HS-27A (cell line): ENCODE data around the gene CLCNKB.
"Not testable (repeated sequence)": the region's sequence is repeated elsewhere in the genome, so short reads cannot be mapped to it uniquely, and the experiment has no call there.

Experiments
- DNase-seq: peaks from one replicate; pipeline ENCODE4 v3.0.0-alpha.2; 2012; ENCODE audit warnings: low read depth, missing footprints

CLCNKB gene

DNA sequence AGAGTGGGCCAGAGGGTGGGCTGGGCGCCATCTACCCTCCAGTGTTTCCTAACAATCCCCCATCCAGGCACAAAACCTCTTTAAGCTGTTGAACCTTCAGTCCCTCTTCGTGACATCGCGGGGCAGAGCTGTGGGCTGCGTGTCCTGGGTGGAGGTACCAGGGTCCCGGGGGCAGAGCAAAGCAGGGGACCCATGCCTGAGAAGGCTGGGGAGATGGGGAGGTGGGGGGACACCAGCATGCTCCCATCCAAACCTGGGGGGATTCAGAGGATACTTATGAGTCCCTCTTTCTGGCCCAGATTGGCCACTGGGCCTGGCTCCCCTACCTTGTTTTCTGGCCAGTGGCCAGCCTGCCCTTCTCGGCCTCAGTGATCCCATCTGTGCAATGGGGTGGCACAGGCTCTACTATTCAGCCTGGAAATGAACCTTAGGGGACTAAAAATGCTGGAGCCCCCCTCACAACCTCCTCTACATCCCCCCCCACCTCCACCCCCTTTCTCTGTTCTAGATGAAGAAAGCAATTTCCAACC is 10.4 kb upstream of the CLCNKB start:
- not testable (repeated sequence) for DNase-seq

DNA sequence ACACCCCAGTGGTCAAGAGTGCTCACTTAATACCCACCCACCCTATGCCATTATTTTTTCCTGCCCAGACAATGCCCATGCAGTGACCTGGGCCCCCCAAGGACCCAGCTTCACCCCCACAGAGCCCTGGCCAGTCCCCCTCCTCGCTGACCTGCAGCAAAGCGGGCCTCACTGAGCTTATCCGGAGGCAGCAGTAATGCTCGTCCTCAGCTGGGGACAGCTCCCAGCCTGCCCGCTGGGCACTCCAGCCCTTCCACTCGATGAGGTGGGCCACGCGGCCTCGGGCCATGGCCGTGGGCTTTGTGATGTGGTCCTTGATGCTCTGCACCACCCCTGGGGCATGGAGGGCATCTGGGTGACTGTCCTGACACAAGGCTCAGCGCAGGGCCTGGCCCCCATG is 7.1 kb upstream of the CLCNKB start:
- not testable (repeated sequence) for DNase-seq

DNA sequence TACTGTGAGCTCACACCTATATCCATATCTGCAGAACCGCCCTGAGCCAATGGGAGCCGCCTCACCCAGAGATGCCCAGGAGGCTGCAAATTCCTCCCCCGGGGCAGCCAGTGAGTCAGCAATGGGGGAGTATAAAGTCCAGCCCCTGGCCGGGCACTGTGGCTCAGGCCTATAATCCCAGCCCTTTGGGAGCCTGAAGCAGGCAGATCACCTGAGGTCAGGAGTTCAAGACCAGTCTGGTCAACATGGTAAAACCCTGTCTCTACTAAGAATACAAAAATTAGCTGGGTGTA is 5.0 kb upstream of the CLCNKB start:
- DNase-seq, result no peak

DNA sequence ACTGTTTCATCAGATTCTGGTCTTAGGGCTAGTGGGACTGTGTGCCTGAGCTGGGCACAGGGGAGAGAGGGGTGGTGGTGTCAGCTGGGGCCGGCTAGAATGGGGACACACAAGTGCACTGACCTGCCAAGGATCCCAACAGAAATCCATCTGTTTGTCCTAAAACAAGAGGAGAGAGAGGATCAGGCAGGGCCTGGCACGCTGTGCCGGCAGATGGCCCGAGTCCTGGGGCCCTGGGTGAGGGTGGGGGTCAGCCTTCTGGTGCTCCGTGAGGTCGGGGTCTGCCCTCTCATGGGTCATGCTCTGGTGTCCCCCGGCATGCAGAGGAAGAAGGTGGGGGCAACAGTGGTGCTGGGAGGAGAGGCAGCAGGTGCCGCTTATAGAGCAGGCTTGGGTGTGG is 3.7 kb upstream of the CLCNKB start:
- DNase-seq, result not testable (repeated sequence)

DNA sequence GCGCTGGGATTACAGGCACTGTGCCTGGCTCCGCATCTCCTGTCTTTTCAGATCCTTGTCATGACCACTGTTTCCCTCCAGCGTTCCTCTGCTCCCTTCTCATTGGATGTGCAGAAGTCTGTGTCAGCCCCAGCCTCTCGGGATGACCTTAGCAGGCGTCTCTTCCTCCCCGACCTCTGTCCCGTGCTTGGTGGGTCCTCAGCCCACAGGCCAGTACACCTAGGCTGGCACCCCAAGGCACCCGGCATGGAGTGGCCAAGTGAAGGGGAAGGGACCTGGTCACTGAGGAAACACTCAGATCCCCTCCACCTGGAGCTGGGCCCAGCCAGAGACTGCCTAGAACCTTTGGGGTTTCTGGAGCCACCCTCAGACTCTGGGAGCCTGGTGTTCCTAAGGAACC is 2.4 kb upstream of the CLCNKB start:
- DNase-seq, result no peak

DNA sequence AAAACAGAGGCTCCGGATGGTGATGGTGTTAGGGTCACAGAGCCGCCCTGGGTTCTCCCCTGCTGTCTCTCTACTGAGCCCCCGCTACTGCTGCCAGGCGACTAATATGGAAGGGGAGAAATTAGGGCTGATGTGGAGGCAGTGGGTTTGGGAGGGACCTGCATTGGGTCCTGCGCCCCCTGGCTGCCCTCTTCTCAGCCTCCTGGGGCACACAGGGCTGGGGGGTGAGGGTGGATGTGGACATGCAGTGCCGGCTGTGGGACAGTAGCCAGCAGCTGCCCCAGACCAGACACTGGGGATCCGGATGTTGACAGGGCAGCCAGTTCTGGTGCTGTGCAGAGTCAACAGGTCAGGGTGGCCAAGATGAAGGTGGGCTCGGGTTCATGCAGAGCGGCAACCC is 1.5 kb upstream of the CLCNKB start:
- DNase-seq, result no peak

DNA sequence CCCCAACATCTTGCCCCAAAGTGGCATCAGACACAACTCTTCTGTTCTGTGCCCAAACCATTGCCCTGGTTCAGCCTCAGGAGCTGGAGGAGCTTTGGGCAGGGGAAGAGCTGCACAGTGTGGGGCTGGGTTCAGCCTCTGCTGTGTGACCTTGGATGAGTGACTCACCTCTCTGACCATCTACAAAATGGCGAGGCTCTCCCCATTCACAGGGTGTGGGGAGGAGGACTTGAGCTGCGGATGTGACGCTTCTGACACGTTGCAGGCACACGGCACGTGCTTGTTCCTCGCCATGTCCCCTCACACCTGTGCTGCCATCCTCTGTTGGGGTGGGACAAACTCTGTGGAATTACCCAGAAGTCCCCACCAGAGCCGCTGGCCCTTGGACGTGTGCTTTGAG is 928 bp upstream of the CLCNKB start:
- not testable (repeated sequence) for DNase-seq

DNA sequence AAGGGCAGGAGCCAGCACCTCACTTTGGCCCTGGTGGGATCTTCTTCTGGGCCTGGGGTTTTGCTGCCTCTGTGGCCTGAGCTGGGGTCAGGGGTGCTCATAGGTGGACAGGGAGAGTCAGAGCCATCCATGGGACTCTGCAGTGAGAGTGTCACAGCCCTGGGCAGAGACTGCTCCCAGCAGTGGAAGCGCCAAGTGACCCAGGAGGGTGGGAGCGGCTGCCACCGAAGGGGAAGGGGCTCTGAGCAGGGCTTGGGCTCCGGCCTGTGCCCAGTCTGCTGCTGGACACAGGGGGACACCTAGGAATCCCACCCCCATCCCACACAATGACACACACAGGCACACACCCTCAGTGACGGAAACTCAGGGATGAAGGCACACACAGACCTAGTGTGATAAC is 368 bp downstream of the CLCNKB start:
- no peak for DNase-seq

DNA sequence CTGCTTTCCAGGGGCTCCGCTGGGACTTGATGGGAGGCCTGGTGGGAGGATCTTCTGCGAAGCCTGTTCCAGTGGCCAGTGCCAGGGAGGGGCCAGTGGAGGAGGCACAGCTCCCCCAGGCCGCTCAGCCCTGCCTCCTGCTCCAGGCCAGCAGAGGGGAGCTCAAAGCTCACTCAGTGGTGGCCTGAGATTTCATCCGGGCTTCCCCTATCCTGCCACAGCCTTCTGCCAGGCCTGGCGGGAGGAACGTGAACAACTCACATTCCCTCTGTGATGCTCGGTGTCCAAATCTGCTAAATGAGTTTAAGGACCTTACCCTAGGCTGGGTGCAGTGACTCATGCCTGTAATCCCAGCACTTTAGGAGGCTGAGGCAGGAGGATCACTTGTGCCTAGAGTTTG is 3.3 kb downstream of the CLCNKB start:
- DNase-seq, result no peak

DNA sequence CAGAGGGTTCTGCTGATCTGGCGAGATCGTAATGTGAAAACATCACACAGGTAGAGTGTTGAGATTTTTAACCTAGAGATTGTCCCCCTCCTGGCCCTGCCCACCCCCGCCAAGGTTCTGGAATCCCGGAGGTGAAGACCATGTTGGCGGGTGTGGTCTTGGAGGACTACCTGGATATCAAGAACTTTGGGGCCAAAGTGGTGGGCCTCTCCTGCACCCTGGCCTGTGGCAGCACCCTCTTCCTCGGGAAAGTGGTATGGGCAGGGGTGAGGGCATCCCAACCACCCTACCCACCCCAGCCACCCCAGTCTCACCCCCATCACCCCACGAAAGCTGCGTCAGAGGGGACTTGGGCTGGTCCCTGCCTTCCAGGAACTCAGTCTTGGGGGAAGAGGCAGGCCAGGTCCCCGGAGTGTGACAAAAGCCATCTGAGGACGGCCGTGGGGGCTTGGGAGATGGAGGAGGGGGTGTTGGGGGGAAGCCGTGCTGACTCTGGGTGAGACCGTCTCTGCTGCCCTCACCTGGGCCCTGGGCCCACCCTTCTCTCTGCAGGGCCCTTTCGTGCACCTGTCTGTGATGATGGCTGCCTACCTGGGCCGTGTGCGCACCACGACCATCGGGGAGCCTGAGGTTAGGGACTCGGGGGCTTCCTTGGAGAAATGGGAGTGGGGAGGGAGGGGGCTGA is 4.4 kb downstream of the CLCNKB start:
- no peak for DNase-seq

DNA sequence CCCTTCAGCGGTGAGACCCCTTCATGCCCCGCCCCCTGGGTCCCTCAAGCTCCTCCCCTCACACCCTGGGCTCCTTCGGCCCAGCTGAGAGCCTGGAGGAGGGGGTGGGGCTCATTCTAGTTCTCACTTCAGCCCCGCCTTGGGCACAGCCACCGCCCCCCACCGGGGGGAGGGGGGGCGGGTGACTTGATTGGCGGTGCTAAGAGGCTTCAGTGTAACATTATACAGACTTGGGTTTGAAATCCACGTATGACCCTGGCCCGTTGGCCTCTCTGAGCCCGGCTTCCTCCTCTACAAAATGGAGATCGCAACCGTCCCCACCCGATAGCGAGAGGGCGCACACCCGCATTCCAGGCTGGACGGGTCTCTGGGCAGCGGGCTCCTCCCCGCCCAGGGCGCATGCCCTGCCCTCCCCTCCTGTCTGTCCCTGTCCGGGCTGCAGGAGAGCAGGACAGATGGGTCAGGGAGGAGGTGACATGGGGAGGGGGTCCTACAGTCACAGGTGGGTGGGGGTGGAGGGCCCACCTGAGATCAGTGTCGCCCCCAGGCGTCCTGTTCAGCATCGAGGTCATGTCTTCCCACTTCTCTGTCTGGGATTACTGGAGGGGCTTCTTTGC is 5.1 kb downstream of the CLCNKB start:
- no peak for DNase-seq

DNA sequence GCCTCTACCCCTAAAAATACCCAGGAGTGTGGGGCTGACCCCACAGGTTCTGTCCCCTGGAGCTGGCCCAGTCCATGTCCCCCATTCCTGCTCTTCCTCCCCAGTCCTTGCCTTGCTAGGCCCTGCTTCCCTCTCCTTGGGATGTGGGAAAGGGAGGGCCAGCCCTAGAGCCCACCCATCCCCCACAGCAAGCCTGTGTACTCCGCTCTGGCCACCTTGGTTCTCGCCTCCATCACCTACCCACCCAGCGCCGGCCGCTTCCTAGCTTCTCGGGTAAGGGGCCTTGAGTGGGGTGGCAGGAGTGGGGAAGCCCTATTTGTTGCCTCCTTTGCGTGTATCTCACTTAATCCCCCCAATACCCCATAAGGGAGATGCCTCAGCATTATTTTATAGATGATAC is 6.7 kb downstream of the CLCNKB start:
- DNase-seq, result no peak

DNA sequence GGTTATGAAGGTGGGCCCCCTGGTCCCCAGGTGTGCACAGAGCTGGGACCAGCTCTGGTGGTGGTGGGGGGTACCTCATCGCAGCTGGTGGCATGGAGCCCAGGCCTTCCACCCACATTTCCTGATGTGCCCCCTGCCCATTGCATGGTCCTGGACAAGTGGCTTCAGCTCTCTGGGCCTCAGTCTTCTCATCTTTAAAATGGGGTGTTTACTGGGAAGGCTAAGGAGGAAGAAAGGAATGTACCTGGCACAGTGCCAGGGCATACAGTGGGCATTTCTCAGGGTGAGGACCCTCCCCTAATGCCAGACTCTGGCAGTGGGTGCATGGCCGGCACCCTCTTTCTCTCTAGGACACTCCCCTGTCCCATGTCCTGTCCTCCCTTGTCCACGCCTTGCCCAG is 7.5 kb downstream of the CLCNKB start:
- DNase-seq, result no peak

DNA sequence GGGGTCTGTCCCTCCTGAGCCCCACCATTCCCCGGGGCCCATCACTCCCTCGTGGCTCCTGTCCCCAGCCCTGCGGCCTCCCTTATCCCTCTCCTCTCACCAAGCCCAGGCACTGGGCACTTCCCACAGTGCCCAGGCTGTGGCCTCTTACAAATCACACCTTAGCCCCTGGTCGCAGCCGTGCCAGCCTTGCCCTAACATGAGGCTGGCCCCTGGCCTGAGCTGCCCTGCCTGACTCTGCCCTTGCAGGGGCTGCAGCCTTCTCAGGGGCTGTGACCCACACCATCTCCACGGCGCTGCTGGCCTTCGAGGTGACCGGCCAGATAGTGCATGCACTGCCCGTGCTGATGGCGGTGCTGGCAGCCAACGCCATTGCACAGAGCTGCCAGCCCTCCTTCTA is 8.4 kb downstream of the CLCNKB start:
- DNase-seq, result not testable (repeated sequence)

DNA sequence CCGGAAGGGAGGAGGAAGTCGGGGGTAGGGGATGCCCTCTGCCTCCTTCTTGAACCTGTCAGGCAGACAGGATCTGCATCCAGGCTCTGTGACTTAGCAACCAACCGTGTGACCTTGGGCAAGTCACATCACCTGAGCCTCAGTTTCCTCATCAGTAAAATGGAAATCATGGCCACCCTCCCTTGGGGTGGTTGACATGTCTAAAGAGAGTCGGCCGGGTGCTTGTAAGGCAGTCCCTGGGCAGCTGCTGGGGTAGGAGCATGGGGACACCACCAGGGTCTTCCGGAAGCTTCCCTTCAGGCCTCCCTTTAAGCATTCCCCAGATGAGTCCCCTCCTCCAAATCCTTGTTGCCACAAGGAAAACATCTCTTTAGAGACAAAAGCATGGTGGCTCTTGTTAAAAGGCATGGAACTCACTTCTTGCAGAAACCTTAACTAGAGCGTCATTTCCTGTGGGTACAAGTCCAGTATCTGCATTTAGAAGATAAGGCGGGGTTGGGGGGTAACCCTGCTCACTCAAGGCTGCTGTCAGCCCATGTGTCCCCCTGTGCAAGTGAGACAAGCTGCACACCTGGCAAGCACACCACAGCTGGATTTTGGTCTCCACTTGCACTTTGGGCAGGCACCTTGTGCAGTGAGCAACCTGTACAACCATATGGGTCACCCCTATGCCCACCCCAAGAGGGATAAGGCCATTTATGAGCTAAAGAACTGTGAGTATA is 10.4 kb downstream of the CLCNKB start:
- DNase-seq, result no peak

DNA sequence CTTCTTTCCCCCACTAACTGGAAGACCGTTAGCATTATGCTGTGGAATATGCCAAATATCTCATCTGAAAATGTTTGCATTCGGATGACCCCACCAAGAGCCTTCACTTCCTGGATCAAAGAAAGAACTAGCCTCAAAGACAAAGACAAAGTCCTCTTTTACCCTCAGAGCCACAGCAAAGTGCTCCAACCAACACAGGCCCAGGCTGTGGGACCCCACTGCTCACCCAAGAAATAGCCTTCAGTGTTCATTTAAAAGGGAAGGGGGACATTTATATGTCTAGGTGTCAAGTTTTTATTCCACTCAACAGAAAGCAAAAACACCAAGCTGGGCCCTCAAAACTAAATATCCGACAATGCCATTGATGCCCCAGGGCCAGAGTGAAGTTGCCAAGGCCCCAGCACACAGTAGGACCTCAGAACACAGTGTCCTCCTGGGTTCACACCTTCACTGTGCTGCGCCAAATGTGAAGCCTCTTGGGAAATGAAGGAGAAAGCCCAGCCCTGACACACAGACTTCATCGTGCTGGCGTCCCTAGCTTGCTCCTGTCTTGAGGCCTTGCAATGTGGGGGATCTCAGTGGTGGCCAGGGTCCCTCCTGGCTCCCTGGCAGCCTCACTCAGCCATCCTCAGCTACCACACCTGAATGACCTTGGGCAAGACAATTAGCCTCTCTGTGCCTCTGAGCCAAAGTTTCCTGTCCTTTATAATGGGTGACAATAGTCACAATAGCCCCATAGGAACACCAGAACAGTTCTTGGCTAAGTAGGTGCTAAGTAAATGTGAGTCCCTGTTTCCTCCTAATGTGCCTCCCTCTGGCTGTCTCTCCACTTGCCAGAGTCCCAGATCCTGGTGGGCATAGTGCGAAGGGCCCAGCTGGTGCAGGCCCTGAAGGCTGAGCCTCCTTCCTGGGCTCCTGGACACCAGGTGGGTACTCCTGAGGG is 11.3 kb downstream of the CLCNKB start:
- no peak for DNase-seq

DNA sequence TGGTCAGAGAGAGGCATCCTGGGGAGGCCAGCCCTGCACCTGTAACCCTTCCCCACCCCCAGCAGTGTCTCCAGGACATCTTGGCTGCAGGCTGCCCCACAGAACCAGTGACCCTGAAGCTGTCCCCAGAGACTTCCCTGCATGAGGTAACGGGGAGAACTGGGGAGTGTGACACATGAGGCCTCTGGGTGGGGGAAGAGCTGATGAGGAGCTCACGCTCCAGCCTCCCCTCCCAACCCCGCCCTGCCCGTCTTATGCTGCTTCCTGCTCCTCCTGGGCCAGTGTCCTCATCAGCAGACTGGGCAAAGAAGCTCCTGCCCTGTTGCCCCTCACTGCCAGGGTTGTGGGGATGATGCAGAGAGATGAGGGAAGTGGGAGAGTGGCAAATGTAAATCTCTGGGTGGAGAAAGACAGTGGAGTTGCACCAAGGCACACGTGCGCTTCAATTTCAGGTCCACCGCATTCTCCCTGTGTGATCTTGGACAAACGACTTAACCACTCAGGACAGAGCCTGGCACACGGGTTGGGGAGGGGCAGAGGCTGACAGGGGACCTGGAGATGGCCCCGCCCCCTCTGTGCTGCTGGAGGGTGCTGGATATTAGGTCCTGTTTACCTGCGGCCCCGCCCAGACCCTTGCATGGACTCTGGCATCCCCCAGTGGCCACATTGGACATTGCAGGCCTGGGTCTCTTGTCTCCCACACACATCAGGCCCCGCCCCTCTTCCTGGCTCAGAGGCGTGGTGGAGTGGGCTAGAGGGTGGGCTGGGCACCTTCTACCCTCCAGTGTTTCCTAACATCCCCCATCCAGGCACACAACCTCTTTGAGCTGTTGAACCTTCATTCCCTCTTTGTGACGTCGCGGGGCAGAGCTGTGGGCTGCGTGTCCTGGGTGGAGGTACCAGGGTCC is 12.3 kb downstream of the CLCNKB start:
- DNase-seq, result no peak

DNA sequence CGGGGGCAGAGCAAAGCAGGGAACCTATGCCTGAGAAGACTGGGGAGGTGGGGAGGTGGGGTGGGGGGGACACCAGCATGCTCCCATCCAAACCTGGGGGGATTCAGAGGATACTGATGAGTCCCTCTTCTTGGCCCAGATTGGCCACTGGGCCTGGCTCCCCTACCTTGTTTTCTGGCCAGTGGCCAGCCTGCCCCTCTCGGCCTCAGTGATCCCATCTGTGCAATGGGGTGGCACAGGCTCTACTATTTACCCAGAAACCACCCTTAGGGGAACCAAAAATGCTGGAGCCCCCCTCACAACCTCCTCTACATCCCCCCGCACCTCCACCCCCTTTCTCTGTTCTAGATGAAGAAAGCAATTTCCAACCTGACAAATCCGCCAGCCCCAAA is 12.9 kb downstream of the CLCNKB start:
- DNase-seq, result not testable (repeated sequence)

DNA sequence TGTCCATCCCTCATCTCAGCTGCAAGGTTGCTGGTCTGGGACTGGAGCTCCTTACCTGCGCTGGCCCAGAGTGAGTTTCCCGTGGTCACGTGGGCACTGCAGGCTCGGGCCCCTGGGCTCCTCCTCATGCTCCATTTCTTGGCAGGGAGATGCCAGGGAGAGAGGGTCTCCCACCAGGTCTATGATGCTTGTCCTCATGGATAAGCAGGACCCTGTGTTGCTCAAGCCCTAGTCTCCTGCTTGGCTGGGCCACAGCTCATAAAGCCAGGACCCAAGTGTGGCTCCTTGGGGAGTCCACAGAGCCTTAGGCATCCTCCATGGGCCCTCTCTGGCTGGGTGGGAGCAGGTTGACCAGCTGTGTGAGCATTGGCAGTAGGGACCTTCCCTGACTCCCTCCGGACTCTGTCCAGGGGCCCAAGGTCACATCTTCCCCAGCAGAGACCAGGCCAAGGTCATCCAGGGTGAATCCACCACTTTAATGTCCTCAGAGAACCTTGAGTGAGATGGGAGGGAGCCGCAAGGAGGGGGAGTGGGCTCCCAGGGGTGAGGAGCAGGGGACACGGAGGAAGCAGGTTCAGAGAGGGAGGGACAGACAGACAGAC is 13.8 kb downstream of the CLCNKB start:
- DNase-seq, result not testable (repeated sequence)

DNA sequence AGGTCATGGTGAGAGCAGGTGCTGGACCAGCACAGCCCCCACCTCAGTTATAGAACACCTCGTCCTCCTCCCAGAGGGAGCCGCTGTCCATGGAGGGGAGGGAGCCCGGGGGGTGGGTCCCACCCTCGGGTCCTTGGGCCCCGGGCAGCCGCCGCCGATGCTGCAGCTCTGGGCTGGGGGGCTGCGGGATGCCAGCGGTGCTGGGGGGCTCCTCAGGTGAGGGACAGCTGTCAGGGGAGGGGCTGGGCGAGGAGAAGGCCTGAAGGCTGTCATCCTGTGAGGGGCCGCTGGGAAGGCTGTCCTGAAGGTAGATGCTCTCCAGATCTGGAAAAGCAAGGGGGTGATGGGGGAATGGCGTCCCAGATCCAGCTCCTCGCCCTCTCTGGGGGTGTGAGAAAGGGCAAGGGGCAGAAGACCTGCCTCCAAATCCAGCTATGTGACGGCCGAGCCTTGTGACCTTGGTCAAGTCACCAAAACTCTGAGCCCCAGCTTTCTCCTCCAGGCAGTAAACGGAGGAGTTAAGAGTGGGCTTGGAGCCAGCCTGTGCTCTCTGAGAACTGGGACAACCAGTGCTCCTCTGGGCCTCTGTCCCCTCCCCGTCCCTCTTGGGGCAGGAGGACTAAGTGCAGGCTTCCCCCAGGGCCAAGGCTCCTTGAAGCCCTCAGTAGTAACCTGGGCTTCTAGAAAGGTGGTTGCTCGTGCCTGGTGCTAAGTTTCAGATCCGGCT is 15.0 kb downstream of the CLCNKB start:
- not testable (repeated sequence) for DNase-seq
